ENCODE data around the gene CCDC134.
"Not testable (repeated sequence)": the region's sequence is repeated elsewhere in the genome, so short reads cannot be mapped to it uniquely, and the experiment has no call there.

Gene CCDC134

GRCh38 chr22:41825376-41825775 is 24.9 kb downstream of the CCDC134 start:
- DNase-seq = no peak

GRCh38 chr22:41826021-41826420 is 25.5 kb downstream of the CCDC134 start:
- no peak for DNase-seq

- no peak for DNase-seq
These were observed 26.2 kb downstream of the CCDC134 start for GRCh38 chr22:41826430-41827383.

- no peak for DNase-seq
These were observed 27.2 kb downstream of the CCDC134 start for GRCh38 chr22:41827671-41828070.

- no peak for DNase-seq
These were observed 28.0 kb downstream of the CCDC134 start for GRCh38 chr22:41828516-41828915.

DNA sequence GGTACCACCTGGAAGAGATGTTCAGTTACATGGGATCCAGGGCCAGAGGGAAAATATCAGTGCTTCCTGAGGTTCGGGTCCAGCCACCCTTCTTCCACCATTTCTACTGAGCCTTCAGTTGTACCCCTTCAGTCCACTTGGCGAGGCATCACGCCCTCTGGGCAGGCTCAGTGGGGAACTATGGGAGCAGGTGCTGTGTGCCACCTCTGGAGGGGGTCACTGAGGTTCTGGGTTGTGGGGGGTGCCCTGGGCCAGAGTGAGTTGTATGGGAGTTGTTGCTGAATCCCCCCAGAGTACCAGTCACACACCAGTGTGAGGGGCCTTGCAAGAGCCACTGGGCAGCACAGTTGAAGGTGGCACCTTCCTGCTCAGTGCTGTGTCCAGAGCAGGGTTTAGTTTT is 29.7 kb downstream of the CCDC134 start:
- DNase-seq = no peak

DNA sequence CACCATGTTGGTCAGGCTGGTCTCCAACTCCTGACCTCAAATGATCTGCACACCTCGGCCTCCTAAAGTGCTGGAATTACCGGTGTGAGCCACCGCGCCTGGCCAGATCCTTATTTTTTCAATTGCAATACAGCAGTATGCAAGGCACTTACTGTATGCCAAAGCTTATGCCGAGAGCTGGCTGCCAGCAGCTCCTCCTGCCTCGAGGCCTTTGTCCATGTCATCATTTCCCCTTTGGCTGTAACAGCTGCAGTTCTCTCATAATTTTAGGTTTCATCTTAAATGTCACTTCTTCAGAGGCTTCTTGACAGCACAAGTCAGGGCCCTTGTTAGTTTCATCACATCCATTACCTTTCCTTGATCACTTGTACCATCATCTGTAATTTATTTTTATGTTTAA is 30.9 kb downstream of the CCDC134 start:
- no peak for DNase-seq

DNA sequence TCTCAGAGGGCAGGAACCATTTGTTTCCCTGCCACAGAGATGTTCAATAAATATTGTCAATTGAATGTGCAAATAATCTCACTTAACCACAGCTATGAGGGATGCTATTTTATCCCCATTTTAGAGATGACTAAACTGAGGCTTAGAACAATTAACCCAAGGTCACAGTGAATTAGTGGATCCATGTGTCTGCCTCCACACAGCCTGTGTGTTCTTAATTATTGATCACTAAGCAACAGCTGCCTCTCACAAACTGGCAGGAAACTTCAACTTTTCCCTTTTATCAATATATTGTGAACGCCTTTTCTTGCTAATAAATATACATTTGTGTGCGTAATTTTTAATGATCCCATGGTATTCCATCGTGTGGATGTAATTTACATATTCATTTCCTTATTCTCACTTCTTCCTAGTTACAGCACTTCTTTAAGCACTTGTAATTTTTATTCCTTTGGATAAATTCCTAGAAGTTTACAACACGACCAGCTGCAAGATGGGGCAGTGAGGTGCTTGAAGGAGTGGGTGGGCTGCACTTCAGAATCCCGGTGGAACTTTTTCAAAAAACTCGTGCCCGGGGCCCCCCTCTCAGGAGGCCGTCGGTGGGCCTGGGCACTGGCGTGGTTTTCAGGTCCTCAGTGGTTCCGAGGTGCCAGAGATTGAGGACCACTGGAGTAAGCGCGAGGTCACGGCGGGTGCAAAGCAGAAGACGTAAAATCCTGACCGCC is 31.5 kb downstream of the CCDC134 start:
- no peak for DNase-seq

- peak; percentile 99 for DNase-seq
These were observed 32.3 kb downstream of the CCDC134 start, which contains the start of gene SREBF2 for GRCh38 chr22:41832553-41833368. SREBF2 (plus strand) TSS chr22:41833105; CDS start chr22:41833271, 166 bp downstream.

- DNase-seq = peak; percentile 49
These were observed 33.0 kb downstream of the CCDC134 start for GRCh38 chr22:41833369-41834004.

GRCh38 chr22:41834005-41834944 is 33.8 kb downstream of the CCDC134 start:
- DNase-seq = no peak

DNA sequence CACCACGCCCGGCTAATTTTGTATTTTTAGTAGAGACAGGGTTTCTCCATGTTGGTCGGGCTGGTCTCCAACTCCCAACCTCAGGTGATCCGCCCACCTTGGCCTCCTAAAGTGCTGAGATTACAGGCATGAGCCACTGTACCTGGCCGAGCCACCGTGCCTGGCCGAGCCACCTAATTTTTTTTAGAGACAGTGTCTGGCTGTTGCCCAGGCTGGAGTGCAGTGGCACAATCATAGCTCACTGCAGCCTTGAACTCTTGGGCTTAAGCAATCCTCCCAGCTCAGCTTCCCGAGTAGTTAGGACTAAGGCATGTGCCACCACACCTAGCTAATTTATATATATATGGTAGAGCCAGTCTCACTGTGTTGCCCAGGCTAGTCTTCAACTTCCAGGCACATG is 35.0 kb downstream of the CCDC134 start:
- DNase-seq = not testable (repeated sequence)

GRCh38 chr22:41836551-41836950 is 36.1 kb downstream of the CCDC134 start:
- no peak for DNase-seq

DNA sequence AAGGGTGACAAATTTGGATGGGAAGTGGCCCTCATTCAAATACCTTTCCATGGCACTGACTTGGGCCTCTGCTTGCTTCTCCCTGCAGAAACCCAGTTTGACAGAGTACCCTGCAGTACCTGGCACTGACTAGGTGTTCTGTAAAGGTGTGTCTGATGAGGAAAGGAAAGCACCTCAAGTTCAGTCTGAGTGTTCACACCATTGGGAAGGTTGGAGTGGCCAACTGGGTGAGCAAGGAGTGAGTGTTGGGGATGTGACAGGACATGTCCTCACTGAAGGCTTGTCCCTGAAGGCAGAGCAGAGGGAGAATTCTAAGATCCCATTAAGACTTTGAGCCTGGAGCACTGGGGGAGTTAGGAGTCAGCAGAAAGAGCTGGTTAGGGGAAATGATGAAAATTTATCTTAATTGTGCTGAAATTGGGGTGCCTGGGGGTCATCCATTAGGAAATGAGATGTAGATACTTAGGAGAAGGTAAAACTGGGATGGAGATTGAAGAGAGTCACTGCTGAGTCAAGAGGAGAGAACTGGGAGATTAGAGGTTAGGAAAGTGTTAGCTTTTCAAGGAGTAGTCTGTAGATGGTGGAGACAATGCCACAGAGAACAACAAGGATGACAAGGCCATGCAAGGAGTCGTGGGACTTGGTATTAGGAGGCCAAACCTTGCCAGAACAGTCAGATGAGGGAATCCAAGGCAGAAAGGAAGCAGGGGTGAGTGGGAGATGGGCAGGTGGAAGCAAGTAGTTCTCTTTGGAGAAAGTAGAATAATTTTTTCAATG is 38.6 kb downstream of the CCDC134 start:
- no peak for DNase-seq

DNA sequence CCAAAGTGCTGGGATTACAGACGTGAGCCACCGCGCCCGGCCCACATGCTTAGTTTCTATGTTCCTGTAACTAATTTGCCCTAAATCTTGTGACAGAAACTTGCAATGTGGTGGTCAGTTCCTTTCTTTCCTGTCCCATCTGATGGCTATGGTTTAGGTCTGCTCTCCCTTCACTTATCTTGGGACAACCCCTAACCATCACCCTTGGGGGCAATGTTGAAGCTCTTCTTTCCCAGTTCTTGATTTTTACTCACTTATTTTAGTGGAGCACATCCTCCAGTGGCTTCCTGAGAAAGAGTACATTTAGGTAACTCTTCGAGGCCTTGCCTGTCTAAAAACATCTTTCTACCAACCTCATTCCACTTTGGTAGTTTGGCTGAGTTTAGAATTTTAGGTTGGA is 39.7 kb downstream of the CCDC134 start:
- DNase-seq = no peak

DNA sequence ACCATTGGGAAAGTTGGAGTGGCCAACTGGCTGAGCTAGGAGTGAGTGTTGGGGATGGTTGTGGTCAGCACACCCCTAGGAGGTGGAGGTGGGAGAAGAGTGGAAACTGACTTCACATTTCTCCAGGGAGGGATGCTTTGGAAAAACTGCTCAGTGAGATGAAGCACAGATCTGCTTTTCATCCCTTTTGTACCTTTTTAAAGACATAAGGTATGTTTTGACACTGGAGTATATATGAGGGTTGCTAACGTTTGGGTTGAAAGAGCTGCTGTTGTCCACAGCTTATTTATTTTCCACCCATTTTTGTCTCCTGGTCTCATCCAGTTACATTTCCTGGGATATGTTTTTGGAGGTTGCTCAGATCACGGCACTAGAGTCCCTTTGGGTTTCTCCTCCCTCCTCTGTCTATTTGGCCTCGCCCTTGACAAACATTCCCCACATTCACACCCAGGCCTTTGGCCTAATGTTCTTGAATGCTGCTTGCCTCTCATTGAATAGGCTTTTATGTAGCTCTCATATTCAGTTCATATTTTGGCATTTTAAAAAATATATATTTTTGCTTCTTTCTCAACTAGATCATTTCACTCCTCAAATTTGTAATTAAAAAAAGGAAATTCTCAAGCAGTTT is 40.7 kb downstream of the CCDC134 start:
- no peak for DNase-seq

DNA sequence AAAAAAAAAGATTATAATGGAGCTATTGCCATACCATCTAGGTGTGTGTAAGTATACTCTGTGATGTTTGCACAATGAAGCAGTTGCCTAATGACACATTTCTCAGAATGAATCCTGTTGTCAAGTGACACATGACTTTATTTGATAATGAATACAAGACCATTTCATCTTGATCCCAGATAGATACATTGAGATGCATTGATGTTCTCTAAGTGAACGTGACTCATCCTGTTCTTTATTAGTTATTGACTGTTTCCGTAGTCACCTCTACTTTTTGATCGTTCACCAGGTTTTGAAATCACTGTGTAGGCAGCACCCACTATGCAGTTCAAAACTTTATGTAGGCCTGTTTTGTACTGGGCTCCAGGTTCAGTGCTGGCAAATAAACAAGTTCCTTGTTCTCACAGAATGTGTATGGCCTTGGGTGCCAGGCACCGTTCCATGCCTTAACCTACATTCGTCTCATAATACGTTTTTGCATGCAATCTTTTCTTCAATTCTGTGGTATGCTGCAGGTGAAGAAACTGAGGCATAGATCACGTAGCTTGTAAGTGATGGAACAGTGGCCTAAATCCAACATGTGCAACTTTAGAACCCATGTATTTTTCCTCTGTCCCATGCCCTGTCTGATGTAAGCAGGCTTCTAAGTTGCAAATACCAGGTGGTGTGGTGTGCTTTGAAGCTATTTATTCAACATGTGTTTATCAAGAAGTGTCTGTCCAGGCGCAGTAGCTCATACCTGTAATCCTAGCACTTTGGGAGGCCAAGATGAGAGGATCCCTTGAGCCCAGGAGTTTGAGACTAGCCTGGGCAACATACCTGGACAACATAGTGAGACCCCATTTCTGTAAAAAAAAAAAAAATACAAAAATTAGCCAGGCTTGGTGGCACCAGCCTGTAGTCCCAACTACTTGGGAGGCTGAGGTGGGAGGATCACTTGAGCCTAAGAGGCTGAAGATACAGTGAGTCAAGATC is 42.8 kb downstream of the CCDC134 start:
- DNase-seq = no peak

DNA sequence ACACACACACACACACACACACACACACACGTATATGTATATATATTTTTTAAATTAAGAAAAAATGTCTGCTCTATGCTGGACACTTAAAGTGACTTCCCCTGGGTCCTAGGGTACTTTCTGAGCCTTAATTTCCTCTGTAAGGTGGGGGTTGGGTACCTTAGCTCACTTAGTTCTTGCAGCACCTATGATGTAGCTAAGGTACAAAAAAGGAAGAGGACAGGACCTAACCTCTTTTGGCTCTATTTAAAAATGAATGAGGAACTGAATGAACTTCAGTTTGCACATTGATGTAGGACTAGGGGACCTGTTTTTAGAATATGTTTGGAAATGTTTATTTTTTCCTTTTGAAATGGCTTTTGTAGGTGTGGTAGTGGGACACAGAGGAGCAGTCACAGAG is 43.6 kb downstream of the CCDC134 start:
- no peak for DNase-seq

- DNase-seq = no peak
These were observed 44.0 kb downstream of the CCDC134 start for GRCh38 chr22:41844513-41844912.
